ENCODE measurements around the gene MYH3.
A peak's percentile ranks its signal among the peaks of the same experiment; 100 is the strongest.
"Not testable (repeated sequence)": the region's sequence is repeated elsewhere in the genome, so short reads cannot be mapped to it uniquely, and the experiment has no call there.

MYH3 gene

DNA sequence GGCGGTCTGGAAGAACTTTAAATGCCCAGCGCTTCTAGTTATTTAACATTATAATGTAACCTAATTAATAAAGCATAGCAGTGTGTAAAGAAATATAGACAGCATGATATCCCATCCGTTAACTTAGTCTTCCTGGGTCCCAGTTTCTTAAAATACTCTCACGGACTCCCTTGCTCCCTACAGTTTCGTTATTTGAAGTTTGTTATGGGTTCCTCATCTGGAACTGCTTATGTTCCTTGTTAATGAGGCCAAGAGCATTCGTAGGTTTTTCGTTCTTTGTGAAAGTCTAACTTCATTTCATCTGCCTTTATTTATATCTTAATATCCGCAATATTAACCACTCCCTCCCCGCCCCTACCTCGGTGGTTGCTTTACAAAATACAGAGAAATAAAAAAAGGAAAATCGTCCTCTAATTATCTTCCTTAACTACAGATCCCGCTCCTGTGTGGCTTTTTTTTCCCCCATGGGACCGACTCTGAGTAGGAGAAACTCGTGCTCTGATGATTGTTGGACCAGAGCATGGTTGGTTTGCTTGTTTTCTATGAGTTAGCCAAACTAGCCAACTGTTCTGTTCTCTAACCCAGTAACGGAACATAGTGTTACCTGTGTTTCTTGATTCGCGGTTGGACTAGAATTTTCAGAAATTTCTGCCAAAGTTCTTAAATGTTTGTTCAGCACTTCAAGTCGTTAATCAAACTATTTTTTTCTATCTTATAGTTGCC is 41.1 kb upstream of the MYH3 start:
- H3K9ac ChIP-seq: no peak overlapping the region
- H3K27ac ChIP-seq: no peak overlapping the region
- no peaks in the 10 kb centered on the region for H3K27me3 ChIP-seq (ENCODE audit: insufficient read depth, low read depth)
- no peaks in the 10 kb centered on the region for H3K79me2 ChIP-seq (ENCODE audit: insufficient read depth, low read depth)
- no peaks in the 10 kb centered on the region for H3K4me1 ChIP-seq (ENCODE audit: low read depth, poor library complexity, severe bottlenecking)
- no peak overlapping the region for H3K4me2 ChIP-seq
- no peaks in the 10 kb centered on the region for H4K20me1 ChIP-seq (ENCODE audit: insufficient read depth)
- TF ChIP-seq, protein P1, sequence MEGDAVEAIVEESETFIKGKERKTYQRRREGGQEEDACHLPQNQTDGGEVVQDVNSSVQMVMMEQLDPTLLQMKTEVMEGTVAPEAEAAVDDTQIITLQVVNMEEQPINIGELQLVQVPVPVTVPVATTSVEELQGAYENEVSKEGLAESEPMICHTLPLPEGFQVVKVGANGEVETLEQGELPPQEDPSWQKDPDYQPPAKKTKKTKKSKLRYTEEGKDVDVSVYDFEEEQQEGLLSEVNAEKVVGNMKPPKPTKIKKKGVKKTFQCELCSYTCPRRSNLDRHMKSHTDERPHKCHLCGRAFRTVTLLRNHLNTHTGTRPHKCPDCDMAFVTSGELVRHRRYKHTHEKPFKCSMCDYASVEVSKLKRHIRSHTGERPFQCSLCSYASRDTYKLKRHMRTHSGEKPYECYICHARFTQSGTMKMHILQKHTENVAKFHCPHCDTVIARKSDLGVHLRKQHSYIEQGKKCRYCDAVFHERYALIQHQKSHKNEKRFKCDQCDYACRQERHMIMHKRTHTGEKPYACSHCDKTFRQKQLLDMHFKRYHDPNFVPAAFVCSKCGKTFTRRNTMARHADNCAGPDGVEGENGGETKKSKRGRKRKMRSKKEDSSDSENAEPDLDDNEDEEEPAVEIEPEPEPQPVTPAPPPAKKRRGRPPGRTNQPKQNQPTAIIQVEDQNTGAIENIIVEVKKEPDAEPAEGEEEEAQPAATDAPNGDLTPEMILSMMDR (conservative IDR thresholded peaks at IDR 0.05; ENCODE audit: low read depth, low read length): no peak
- H3K4me3 ChIP-seq (IDR thresholded peaks at IDR 0.05; ENCODE audit: insufficient read depth, low read depth, low read length): no peak overlapping the region
- H3K36me3 ChIP-seq (ENCODE audit: insufficient read depth): no peaks in the 10 kb centered on the region
- peak overlapping the region; percentile 54 for H2AFZ ChIP-seq (ENCODE audit: low read depth)

DNA sequence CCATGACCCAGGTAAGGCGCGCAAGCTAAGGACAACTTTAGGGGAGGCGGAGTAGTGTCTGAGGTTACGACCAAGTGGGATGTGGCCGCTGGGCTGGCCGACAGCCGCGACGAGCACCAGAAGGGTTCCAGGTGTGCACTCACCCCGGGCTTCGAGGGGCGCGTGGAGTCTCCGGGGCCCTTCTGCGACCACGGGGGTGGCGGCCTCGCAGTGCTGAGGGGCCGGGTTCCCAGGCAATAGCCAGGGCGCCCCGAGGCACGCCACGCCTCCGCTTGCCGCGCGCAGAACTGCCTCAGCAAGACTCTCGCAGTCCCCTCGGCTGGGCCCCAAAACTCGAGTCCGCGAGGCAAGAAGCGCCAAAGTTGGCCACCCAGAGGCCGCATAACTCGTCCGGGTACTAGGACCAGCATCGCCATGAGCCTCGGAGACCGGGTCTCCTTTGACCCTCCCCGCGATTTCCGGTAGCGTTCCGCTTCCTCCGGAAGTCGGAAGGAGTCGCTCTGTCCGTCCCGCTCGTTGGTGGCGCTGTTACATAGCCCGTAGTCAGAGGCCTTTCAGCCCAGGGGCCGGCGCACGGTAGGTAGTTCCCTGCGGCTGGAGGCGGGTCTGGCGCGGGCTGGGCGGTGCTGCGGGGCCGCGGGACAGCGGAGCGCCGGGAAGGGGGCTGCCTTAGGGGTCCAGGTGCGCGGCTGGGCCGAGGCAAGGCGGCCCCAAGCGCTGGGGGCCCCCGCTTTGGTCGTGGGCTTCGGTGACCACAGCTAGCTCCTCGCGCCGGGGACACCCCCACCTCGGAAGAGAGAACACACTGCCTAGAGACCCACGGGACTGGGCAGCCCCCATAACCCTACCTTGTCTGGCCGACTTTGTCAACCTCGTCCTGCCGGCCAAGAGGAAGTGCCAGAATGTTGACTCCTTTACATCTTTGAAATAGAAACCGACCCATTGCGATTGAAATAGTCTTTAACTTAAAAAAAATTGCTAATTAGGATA is 40.3 kb upstream of the MYH3 start, which contains the start of the genes ADPRM and SCO1:
ADPRM (plus strand) TSS at position 503 of the 990 bp plus-strand sequence. CDS start 7,333 bp downstream, outside the sequence.
SCO1 (minus strand) TSS at position 442 of the 990 bp plus-strand sequence; CDS start at position 416, 26 bp downstream.
- H3K4me3 ChIP-seq (IDR thresholded peaks at IDR 0.05; ENCODE audit: insufficient read depth, low read depth, low read length): no peak within 1 kb of the TSS
- H3K9ac ChIP-seq: peak within 1 kb of the TSS; percentile 22; the same call in 1 of the 2 replicates
- H3K27ac ChIP-seq: no peak within 1 kb of the TSS
- H3K79me2 ChIP-seq (ENCODE audit: insufficient read depth, low read depth): no peaks in the 10 kb centered on the region
- H4K20me1 ChIP-seq (ENCODE audit: insufficient read depth): no peaks in the 10 kb centered on the region
- no peaks in the 10 kb centered on the region for H3K27me3 ChIP-seq (ENCODE audit: insufficient read depth, low read depth)
- TF ChIP-seq, protein P1 (conservative IDR thresholded peaks at IDR 0.05; ENCODE audit: low read depth, low read length): no peak
- H3K4me2 ChIP-seq: peak within 1 kb of the TSS; percentile 17; the same call in 1 of the 2 replicates
- no peaks in the 10 kb centered on the region for H3K36me3 ChIP-seq (ENCODE audit: insufficient read depth)
- H2AFZ ChIP-seq (ENCODE audit: low read depth): peak within 1 kb of the TSS; percentile 54
- H3K4me1 ChIP-seq (ENCODE audit: low read depth, poor library complexity, severe bottlenecking): no peaks in the 10 kb centered on the region

DNA sequence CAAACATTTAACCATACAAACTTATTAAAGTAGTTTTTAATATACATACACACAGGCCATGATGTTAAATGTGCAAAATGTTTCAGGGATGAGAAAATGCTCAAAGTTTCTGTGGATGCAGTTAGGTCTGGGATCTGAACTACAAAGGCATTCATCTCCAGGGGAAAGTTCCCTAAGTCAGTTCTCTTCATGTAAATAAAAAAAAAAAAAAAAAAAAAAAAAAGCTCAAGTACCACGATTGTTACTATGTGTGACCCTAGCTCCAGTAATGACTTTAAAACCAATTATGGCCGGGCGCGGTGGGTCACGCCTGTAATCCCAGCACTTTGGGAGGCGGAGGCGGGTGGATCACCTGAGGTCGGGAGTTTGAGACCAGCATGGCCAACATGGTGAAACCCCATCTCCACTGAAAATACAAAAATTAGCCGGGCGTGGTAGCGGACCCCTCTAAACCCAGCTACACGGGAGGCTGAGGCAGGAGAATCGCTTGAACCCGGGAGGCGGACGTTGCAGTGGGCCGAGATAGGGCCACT is 38.8 kb upstream of the MYH3 start:
- not testable (repeated sequence) for H3K79me2 ChIP-seq (ENCODE audit: insufficient read depth, low read depth); H3K4me2 ChIP-seq; H3K9ac ChIP-seq; H3K36me3 ChIP-seq (ENCODE audit: insufficient read depth); H4K20me1 ChIP-seq (ENCODE audit: insufficient read depth); H3K27me3 ChIP-seq (ENCODE audit: insufficient read depth, low read depth); H3K27ac ChIP-seq; H2AFZ ChIP-seq (ENCODE audit: low read depth); H3K4me1 ChIP-seq (ENCODE audit: low read depth, poor library complexity, severe bottlenecking); H3K4me3 ChIP-seq (IDR thresholded peaks at IDR 0.05; ENCODE audit: insufficient read depth, low read depth, low read length)

DNA sequence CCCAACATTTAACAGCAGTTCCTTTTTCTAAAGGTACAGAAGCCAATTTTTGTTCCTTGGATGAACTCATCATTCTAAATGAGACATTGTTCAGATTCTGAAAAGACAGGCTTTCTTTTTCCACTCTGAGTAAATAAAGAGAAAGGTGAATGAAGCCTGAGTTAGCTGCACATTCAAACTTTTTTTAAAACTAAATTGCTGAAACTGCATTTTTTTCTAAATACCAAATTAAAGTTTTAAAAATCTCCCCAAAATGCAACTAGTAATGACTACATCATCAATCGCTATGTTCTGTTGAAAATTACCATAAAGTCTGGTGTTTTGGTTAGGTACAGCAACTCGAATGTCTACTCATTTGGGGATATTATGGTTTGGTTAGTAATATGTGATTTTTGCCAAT is 30.4 kb upstream of the MYH3 start:
- Histone ChIP-seq H3K79me2 (ENCODE audit: insufficient read depth, low read depth) (no peaks in the 10 kb centered on the region), H2AFZ (ENCODE audit: low read depth) (no peak overlapping the region), H3K27ac (no peak overlapping the region), H3K36me3 (ENCODE audit: insufficient read depth) (no peaks in the 10 kb centered on the region), H3K4me2 (no peak overlapping the region), H3K4me1 (ENCODE audit: low read depth, poor library complexity, severe bottlenecking) (no peaks in the 10 kb centered on the region), H4K20me1 (ENCODE audit: insufficient read depth) (no peaks in the 10 kb centered on the region), H3K27me3 (ENCODE audit: insufficient read depth, low read depth) (no peaks in the 10 kb centered on the region), H3K9ac (no peak overlapping the region), H3K4me3 (IDR thresholded peaks at IDR 0.05; ENCODE audit: insufficient read depth, low read depth, low read length) (no peak overlapping the region)
- TF ChIP-seq, protein P1 (conservative IDR thresholded peaks at IDR 0.05; ENCODE audit: low read depth, low read length): no peak

All from KMS-11 (cell line).